Measurements from ENCODE around the gene CYTH2.

CYTH2 gene

GRCh38 chr19:48450441-48450840 lies 18.7 kb upstream of the CYTH2 start:
- peaks cover 70% of the 10 kb centered on the region for H3K79me2 ChIP-seq (ENCODE audit: low read length)
- H3K4me2 ChIP-seq (ENCODE audit: low read depth, low read length), result no peak overlapping the region
- H3K9me2 ChIP-seq (replicated peaks; ENCODE audit: insufficient read depth, low read length), result no peaks in the 10 kb centered on the region
- H3K27ac ChIP-seq (ENCODE audit: low read length), result no peak overlapping the region
- no peak overlapping the region for H3K4me3 ChIP-seq (ENCODE audit: low read length)
- no peaks in the 10 kb centered on the region for H3K27me3 ChIP-seq (replicated peaks; ENCODE audit: insufficient read depth, low read length)
- TF ChIP-seq, protein P1, sequence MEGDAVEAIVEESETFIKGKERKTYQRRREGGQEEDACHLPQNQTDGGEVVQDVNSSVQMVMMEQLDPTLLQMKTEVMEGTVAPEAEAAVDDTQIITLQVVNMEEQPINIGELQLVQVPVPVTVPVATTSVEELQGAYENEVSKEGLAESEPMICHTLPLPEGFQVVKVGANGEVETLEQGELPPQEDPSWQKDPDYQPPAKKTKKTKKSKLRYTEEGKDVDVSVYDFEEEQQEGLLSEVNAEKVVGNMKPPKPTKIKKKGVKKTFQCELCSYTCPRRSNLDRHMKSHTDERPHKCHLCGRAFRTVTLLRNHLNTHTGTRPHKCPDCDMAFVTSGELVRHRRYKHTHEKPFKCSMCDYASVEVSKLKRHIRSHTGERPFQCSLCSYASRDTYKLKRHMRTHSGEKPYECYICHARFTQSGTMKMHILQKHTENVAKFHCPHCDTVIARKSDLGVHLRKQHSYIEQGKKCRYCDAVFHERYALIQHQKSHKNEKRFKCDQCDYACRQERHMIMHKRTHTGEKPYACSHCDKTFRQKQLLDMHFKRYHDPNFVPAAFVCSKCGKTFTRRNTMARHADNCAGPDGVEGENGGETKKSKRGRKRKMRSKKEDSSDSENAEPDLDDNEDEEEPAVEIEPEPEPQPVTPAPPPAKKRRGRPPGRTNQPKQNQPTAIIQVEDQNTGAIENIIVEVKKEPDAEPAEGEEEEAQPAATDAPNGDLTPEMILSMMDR (IDR thresholded peaks at IDR 0.05; ENCODE audit: low read length), result no peak
- TF ChIP-seq EZH2phosphoT487 (IDR thresholded peaks at IDR 0.05; ENCODE audit: low read length) (no peak), EZH2 (optimal IDR thresholded peaks at IDR 0.05; ENCODE audit: low read depth, low read length) (no peak)
- 0 out of 2 replicates have a peak, but pooled peaks cover 5% of the 10 kb centered on the region for H3K36me3 ChIP-seq (replicated peaks; ENCODE audit: insufficient read depth, low read length)
- H4K20me1 ChIP-seq (ENCODE audit: insufficient read depth, low read length), result no peaks in the 10 kb centered on the region
- no peak for DNase-seq
- no peak overlapping the region for H3K9ac ChIP-seq (ENCODE audit: low read length)
- H2AFZ ChIP-seq (ENCODE audit: low read length), result no peak overlapping the region
- H3F3A ChIP-seq (ENCODE audit: insufficient read depth, low read length), result peaks cover 8% of the 10 kb centered on the region
- peaks cover 12% of the 10 kb centered on the region for H3K4me1 ChIP-seq (ENCODE audit: low read length)
- H3K9me3 ChIP-seq (replicated peaks; ENCODE audit: insufficient read depth, low read length), result no peaks in the 10 kb centered on the region

DNA sequence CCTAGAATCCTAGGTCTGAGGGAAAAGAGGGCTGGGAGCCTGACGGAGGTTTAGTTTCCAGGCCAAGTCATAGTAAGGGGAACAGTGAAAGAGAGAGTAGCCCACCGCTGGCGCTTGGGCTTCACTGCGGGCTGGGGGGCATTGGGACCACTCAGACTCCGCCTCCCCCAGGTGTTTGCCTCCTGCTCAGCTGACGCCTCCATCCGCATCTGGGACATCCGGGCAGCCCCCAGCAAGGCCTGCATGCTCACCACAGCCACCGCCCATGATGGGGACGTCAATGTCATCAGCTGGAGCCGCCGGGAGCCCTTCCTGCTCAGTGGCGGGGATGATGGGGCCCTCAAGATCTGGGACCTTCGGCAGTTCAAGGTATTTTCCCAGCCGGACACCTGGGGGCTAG lies 18.3 kb upstream of the CYTH2 start:
- Histone ChIP-seq H3K4me1 (ENCODE audit: low read length) (peaks cover 12% of the 10 kb centered on the region), H3K4me2 (ENCODE audit: low read depth, low read length) (no peak overlapping the region), H4K20me1 (ENCODE audit: insufficient read depth, low read length) (no peaks in the 10 kb centered on the region), H3F3A (ENCODE audit: insufficient read depth, low read length) (peaks cover 6% of the 10 kb centered on the region; the same call in 1 of the 2 replicates), H2AFZ (ENCODE audit: low read length) (no peak overlapping the region), H3K79me2 (ENCODE audit: low read length) (peaks cover 69% of the 10 kb centered on the region), H3K9me3 (replicated peaks; ENCODE audit: insufficient read depth, low read length) (no peaks in the 10 kb centered on the region), H3K9me2 (replicated peaks; ENCODE audit: insufficient read depth, low read length) (no peaks in the 10 kb centered on the region), H3K4me3 (ENCODE audit: low read length) (no peak overlapping the region), H3K27ac (ENCODE audit: low read length) (no peak overlapping the region), H3K36me3 (replicated peaks; ENCODE audit: insufficient read depth, low read length) (0 out of 2 replicates have a peak, but pooled peaks cover 8% of the 10 kb centered on the region), H3K9ac (ENCODE audit: low read length) (no peak overlapping the region), H3K27me3 (replicated peaks; ENCODE audit: insufficient read depth, low read length) (no peaks in the 10 kb centered on the region)
- no peak for DNase-seq
- TF ChIP-seq EZH2 (optimal IDR thresholded peaks at IDR 0.05; ENCODE audit: low read depth, low read length), result no peak

- peaks cover 6% of the 10 kb centered on the region; the same call in 1 of the 2 replicates for H3F3A ChIP-seq (ENCODE audit: insufficient read depth, low read length)
- no peak overlapping the region for H2AFZ ChIP-seq (ENCODE audit: low read length)
- no peaks in the 10 kb centered on the region for H3K27me3 ChIP-seq (replicated peaks; ENCODE audit: insufficient read depth, low read length)
- no peaks in the 10 kb centered on the region for H3K9me3 ChIP-seq (replicated peaks; ENCODE audit: insufficient read depth, low read length)
- no peak overlapping the region for H3K27ac ChIP-seq (ENCODE audit: low read length)
- peaks cover 8% of the 10 kb centered on the region for H3K4me1 ChIP-seq (ENCODE audit: low read length)
- TF ChIP-seq EZH2phosphoT487 (IDR thresholded peaks at IDR 0.05; ENCODE audit: low read length) (no peak), EZH2 (optimal IDR thresholded peaks at IDR 0.05; ENCODE audit: low read depth, low read length) (no peak)
- TF ChIP-seq, protein P1 (IDR thresholded peaks at IDR 0.05; ENCODE audit: low read length), result no peak
- no peaks in the 10 kb centered on the region for H4K20me1 ChIP-seq (ENCODE audit: insufficient read depth, low read length)
- DNase-seq, result no peak
- H3K9me2 ChIP-seq (replicated peaks; ENCODE audit: insufficient read depth, low read length), result no peaks in the 10 kb centered on the region
- no peak overlapping the region for H3K4me3 ChIP-seq (ENCODE audit: low read length)
- no peak overlapping the region for H3K4me2 ChIP-seq (ENCODE audit: low read depth, low read length)
- 0 out of 2 replicates have a peak, but pooled peaks cover 8% of the 10 kb centered on the region for H3K36me3 ChIP-seq (replicated peaks; ENCODE audit: insufficient read depth, low read length)
- peaks cover 62% of the 10 kb centered on the region for H3K79me2 ChIP-seq (ENCODE audit: low read length)
- no peak overlapping the region for H3K9ac ChIP-seq (ENCODE audit: low read length)
These were observed 17.5 kb upstream of the CYTH2 start for GRCh38 chr19:48451624-48452023.

Data from MM.1S (cell line).